OCI-LY7 (cell line): ENCODE data around the gene GAREM1. TPM values are rescaled to one million over a fixed set of nuclear protein-coding genes. Genes with fewer than 3 reads are reported as not detected.

Source experiments
- BruUV-seq: library from RNA; stranded (reverse); fragments of 400-500 nt; replicated peaks from 2 replicates; lab custom pipeline; 2021; lab: Mats Ljungman, UMichigan
- CTCF ChIA-PET: fragments of 300-600 bp; sonication (Branson Sonifier 250); formaldehyde crosslinking; loops from one replicate; lab custom pipeline; 2022; ENCODE audit warnings: antibody characterized with exemption; ENCODE audit not compliant: unreplicated experiment; lab: Charles Lee
- POLR2A ChIA-PET: fragments of 300-600 bp; sonication (Branson Sonifier 250); formaldehyde crosslinking; loops from one replicate; lab custom pipeline; 2022; ENCODE audit warnings: antibody characterized with exemption; lab: Charles Lee
- DNase-seq: peaks from one replicate; pipeline ENCODE4 v3.0.0-alpha.2; 2015; ENCODE audit warnings: low spot score
- H2AFZ ChIP-seq: fragments of 200-600 bp; sonication (generic), shearing (Covaris generic); 2 replicates; pipeline ENCODE4 v1.6.1; 2014; ENCODE audit warnings: mild to moderate bottlenecking, antibody characterized with exemption, low read length, moderate library complexity
- H3K27ac ChIP-seq: fragments of 200-600 bp; sonication (generic); 2 replicates; pipeline ENCODE4 v1.5.1; 2014; ENCODE audit warnings: mixed run types, low read depth, mild to moderate bottlenecking, moderate library complexity, low read length, inconsistent platforms; ENCODE audit not compliant: poor library complexity, severe bottlenecking
- H3K36me3 ChIP-seq: fragments of 200-600 bp; sonication (generic); 2 replicates; pipeline ENCODE4 v1.6.1; 2014; ENCODE audit warnings: mild to moderate bottlenecking, antibody characterized with exemption, low read length, moderate library complexity, mixed read lengths; ENCODE audit not compliant: insufficient read depth
- H3K4me1 ChIP-seq: fragments of 200-600 bp; sonication (generic); 2 replicates; pipeline ENCODE4 v1.5.1; 2014; ENCODE audit warnings: mild to moderate bottlenecking, low read length; ENCODE audit not compliant: insufficient read depth, poor library complexity, severe bottlenecking
- H3K4me2 ChIP-seq: fragments of 200-600 bp; sonication (generic); 2 replicates; pipeline ENCODE4 v1.6.1; 2014; ENCODE audit warnings: mild to moderate bottlenecking, low read length
- H3K4me3 ChIP-seq: fragments of 200-600 bp; sonication (generic); 2 replicates; pipeline ENCODE4 v1.5.1; 2014; ENCODE audit warnings: mild to moderate bottlenecking, low read depth, low read length; ENCODE audit not compliant: poor library complexity, severe bottlenecking
- H3K79me2 ChIP-seq: fragments of 200-600 bp; sonication (generic); 2 replicates; pipeline ENCODE4 v1.6.1; 2016; ENCODE audit warnings: low read depth, mild to moderate bottlenecking, low read length, moderate library complexity, mixed read lengths; ENCODE audit not compliant: insufficient read depth
- H3K9me2 ChIP-seq: fragments of 200-600 bp; sonication (generic); 2 replicates; pipeline ENCODE4 v1.6.1; 2016; ENCODE audit warnings: mild to moderate bottlenecking, low read length, mixed read lengths; ENCODE audit not compliant: insufficient read depth
- H3K9me3 ChIP-seq: fragments of 200-600 bp; sonication (generic); 2 replicates; pipeline ENCODE4 v1.6.1; 2014; ENCODE audit warnings: mild to moderate bottlenecking, mixed run types, low read length, mixed read lengths
- H4K20me1 ChIP-seq: fragments of 200-600 bp; sonication (generic); 2 replicates; pipeline ENCODE4 v1.6.1; 2014; ENCODE audit warnings: mild to moderate bottlenecking, antibody characterized with exemption, low read length, moderate library complexity, mixed read lengths; ENCODE audit not compliant: insufficient read depth
- EZH2phosphoT487 ChIP-seq: fragments of 200-600 bp; sonication (generic); IDR thresholded peaks from 2 replicates; pipeline ENCODE4 v1.6.1; 2018; ENCODE audit warnings: low read depth, borderline replicate concordance, mild to moderate bottlenecking, mixed run types, antibody characterized with exemption, low read length, moderate library complexity, mixed read lengths
- intact Hi-C: fragments of 100-400 bp; cut with micrococcal nuclease; formaldehyde crosslinking; loops from one replicate; pipeline ENCODE4 v1.10.0; 2022; ENCODE audit not compliant: unreplicated experiment
- total RNA-seq, 2 experiments: library from RNA; depleted of rRNA in 1 of 2; stranded (reverse); fragments of >200 nt in 1 of 2; shearing (Covaris generic) in 1 of 2; gene quantifications; 2 replicates each; pipeline ENCODE4 v1.2.3, GENCODE V29; 2014 to 2022
- TF ChIP-seq, protein P1 (sequence below): fragments of 200-600 bp; sonication (generic); conservative IDR thresholded peaks from 2 replicates; pipeline ENCODE4 v1.5.1; 2014; ENCODE audit warnings: mild to moderate bottlenecking, antibody characterized with exemption, low read length, moderate library complexity, mixed read lengths

Gene GAREM1
- total RNA-seq, 2 experiments from 2014 or later = 1.0 to 2.7 TPM

DNA sequence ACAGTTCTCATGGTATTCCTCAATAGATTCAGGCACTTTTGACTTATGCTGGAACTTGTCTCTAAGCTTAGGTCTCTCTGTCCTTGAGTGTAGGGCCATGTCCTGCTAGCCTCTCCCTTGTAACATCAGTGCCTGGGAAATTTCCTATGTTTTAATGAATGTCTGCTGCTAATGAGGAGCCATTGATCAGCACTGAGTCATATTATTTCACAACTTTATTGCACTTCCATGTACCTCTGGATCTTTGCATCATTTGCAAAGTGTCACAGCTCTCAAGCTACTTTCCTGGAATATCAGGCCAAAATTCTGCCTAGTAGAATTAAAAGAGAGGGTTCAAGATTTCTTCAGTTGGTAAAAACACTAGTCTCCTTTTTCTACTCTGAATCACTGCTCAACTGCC, 102.5 kb downstream of the GAREM1 start:
- H3K36me3 ChIP-seq = no peaks in the 10 kb centered on the region
- ChIA-PET CTCF (no interaction called here), POLR2A (no interaction called here)
- H2AFZ ChIP-seq = no peak overlapping the region
- BruUV-seq = no TSS peak
- no peak overlapping the region for H3K27ac ChIP-seq
- H3K4me3 ChIP-seq = no peak overlapping the region
- H3K9me3 ChIP-seq = no peaks in the 10 kb centered on the region
- TF ChIP-seq, protein P1, sequence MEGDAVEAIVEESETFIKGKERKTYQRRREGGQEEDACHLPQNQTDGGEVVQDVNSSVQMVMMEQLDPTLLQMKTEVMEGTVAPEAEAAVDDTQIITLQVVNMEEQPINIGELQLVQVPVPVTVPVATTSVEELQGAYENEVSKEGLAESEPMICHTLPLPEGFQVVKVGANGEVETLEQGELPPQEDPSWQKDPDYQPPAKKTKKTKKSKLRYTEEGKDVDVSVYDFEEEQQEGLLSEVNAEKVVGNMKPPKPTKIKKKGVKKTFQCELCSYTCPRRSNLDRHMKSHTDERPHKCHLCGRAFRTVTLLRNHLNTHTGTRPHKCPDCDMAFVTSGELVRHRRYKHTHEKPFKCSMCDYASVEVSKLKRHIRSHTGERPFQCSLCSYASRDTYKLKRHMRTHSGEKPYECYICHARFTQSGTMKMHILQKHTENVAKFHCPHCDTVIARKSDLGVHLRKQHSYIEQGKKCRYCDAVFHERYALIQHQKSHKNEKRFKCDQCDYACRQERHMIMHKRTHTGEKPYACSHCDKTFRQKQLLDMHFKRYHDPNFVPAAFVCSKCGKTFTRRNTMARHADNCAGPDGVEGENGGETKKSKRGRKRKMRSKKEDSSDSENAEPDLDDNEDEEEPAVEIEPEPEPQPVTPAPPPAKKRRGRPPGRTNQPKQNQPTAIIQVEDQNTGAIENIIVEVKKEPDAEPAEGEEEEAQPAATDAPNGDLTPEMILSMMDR = no peak
- TF ChIP-seq EZH2phosphoT487 = no peak
- no peaks in the 10 kb centered on the region for H3K4me1 ChIP-seq
- H3K4me2 ChIP-seq = no peak overlapping the region
- H3K79me2 ChIP-seq = no peaks in the 10 kb centered on the region
- intact Hi-C loops = no loop called here
- H4K20me1 ChIP-seq = no peaks in the 10 kb centered on the region
- no peak for DNase-seq
- H3K9me2 ChIP-seq = no peaks in the 10 kb centered on the region

DNA sequence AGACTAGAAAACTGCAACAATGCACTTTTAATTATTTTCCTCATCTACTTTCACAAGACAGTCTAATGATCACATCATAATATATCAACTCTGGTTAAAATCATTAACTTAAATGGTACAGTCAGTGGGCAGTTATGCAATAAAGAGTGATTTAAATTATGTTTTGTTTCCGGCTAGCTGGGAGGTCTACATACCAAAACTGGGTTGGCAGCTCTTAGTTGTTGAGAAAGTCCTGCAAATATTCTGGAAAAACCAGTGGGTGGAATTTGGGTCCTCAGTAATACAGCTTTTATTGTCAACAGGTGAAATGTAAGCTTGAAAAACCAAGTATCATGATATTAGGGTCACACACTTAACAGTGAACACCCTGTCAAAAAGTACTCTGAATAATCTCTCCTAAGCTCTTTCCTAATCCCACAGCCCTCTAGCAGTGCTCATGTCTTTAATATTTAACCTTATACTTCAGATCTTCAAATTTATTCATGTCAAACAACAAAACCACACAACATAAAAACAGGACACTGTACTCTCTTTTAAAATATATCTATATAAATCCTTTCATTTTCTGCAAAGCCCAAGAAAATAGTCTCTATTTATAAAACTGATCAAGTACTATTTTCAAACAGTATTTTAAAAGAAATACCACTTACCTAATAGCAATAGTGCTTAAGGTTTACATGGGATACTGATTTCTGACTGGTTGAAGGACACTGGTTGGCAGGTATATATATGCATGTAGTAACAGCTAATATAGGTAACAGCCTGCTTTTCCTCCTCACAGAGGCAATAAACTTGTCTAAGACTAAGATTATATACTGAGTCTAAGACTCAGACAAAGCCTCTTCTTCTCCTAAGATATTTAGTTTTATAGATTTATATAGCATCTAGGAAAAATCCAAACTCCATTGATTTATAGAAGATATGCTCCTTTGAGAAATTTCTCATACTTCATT, 103.8 kb downstream of the GAREM1 start:
- Histone ChIP-seq H3K27ac (no peak overlapping the region), H3K79me2 (no peaks in the 10 kb centered on the region), H3K9me2 (no peaks in the 10 kb centered on the region), H3K9me3 (no peaks in the 10 kb centered on the region), H2AFZ (no peak overlapping the region), H3K36me3 (no peaks in the 10 kb centered on the region), H4K20me1 (no peaks in the 10 kb centered on the region), H3K4me1 (no peaks in the 10 kb centered on the region), H3K4me3 (no peak overlapping the region), H3K4me2 (no peak overlapping the region)
- ChIA-PET CTCF (no interaction called here), POLR2A (interaction anchor here (0.6 kb wide), 1 partner anchor 17 kb away, joined by 3 read pairs; no protein-coding TSS in a partner anchor)
- TF ChIP-seq, protein P1 = no peak
- no peak for TF ChIP-seq EZH2phosphoT487
- intact Hi-C loops = no loop called here
- no peak for DNase-seq
- BruUV-seq = no TSS peak

DNA sequence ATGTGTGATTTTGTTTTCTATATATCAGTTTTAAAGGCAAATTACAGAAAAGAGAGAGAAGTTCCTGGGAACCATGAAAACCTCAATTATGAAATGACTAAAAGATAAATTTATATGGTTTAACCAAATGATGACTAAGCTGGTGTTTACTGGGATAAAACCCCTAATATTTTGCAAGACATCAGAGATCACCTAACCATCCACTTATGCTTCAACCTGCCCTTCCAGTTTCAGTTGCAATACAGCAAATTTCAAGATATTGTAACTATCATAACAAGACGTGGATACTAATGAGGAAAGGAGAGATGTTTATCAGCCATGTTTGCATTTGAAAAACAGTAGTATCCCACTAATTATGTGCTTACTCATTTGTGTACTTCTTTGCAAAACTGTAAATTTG, 108.2 kb downstream of the GAREM1 start:
- intact Hi-C loops = no loop called here
- CTCF ChIA-PET = no interaction called here
- Histone ChIP-seq H3K36me3 (no peaks in the 10 kb centered on the region), H3K79me2 (no peaks in the 10 kb centered on the region), H3K4me1 (no peaks in the 10 kb centered on the region), H3K9me2 (no peaks in the 10 kb centered on the region), H4K20me1 (no peaks in the 10 kb centered on the region), H2AFZ (no peak overlapping the region), H3K4me3 (no peak overlapping the region), H3K9me3 (no peaks in the 10 kb centered on the region), H3K4me2 (no peak overlapping the region), H3K27ac (no peak overlapping the region)
- no peak for DNase-seq
- POLR2A ChIA-PET = no interaction called here
- no TSS peak for BruUV-seq
- no peak for TF ChIP-seq EZH2phosphoT487
